ENCODE measurements around the gene ABCG1. TPM values are rescaled to one million over a fixed set of nuclear protein-coding genes. Genes with fewer than 3 reads are reported as not detected.

Gene ABCG1
- polyA plus RNA-seq, 1 donor from 2014 or later, result 14.2 TPM

DNA sequence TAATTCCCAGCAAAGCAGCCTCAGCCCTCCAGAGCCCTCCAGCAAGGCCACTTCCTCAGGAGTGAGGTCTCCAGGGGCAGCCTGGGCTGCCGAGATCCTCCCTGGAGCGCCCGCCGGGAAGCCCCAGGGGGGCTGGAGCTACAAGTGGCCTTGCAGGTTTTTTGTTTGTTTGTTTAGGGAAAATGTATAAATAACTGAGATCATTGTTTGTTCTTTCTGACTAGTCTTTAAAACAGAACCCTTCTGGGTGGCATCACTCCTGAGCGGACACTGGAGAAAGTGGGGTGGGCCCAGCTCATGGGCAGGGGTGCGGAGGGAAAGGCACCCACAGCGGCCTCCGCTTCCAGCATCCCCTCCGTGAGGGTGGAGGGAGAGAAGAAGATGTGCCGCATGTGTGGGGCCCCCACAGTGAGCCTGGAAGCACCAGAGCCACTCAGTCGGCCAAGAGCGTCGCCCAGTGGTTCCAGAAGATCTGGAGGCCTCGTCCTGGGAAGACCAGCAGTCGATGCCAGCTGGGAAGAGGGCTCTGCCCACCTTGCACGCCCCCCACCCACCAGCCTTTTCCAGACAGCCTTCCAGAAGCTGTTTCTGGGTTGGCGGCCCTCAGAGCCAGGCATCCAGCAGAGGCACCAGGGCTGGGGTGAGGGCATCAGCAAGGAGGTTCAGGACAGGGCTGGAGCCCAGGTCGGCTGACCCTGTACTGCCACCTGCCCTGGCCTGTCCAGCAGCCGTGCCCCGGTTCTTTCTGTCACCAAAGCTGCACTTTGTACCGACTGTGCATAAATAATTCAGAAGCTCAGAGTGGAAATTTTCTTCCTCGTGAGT lies 61.6 kb downstream of the ABCG1 start:
- Histone ChIP-seq H4K20me1 (ENCODE audit: insufficient read depth) (no peaks in the 10 kb centered on the region), H3K36me3 (ENCODE audit: insufficient read depth, low read length) (peaks cover under 1% of the 10 kb centered on the region), H3K4me3 (ENCODE audit: low read length) (no peak overlapping the region), H2AFZ (ENCODE audit: low read depth, low read length) (no peak overlapping the region), H3K27me3 (ENCODE audit: insufficient read depth, low read depth, low read length) (no peaks in the 10 kb centered on the region), H3K4me2 (ENCODE audit: low read length) (no peak overlapping the region), H3K79me2 (replicated peaks; ENCODE audit: insufficient read depth, low read length) (no peaks in the 10 kb centered on the region), H3K9me3 (ENCODE audit: low read length) (no peaks in the 10 kb centered on the region), H3F3A (ENCODE audit: insufficient read depth, low read length, poor library complexity, severe bottlenecking) (no peaks in the 10 kb centered on the region), H3K9me2 (ENCODE audit: insufficient read depth, low read length) (no peaks in the 10 kb centered on the region), H3K9ac (ENCODE audit: low read length) (no peak overlapping the region), H3K27ac (ENCODE audit: low read length) (no peak overlapping the region)
- TF ChIP-seq EP300 (conservative IDR thresholded peaks at IDR 0.05; ENCODE audit: poor library complexity, severe bottlenecking) (no peak), MXI1 (conservative IDR thresholded peaks at IDR 0.05; ENCODE audit: poor library complexity, severe bottlenecking) (no peak)

DNA sequence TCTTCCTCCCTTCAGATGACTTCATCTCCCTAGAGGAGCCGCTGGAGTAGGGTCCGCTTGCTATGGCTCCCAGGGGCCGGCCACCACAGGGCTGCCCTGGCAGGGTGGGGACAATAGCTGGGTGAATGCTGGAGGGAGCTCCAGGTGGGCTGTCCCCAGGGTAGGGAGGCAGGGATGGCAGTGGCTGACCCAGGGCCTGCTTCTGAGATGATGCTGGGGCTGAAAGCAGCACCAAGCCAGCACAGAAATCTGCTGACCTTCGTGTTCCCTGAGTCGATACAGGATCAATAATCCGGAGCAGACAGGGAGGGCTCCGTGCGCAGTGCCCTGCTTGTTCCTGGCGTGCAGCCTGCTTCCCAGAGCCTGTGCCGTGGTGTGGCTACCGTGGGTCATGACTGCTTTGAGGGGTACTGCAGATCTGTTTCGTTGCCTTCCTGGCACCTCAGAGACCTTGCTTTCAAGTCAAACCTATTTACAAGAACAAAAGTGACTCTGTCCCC lies 62.3 kb downstream of the ABCG1 start:
- no peak overlapping the region for H3K9ac ChIP-seq (ENCODE audit: low read length)
- no peak overlapping the region for H2AFZ ChIP-seq (ENCODE audit: low read depth, low read length)
- H3K9me3 ChIP-seq (ENCODE audit: low read length), result no peaks in the 10 kb centered on the region
- no peaks in the 10 kb centered on the region for H3F3A ChIP-seq (ENCODE audit: insufficient read depth, low read length, poor library complexity, severe bottlenecking)
- H3K36me3 ChIP-seq (ENCODE audit: insufficient read depth, low read length), result peaks cover 4% of the 10 kb centered on the region
- no peaks in the 10 kb centered on the region for H4K20me1 ChIP-seq (ENCODE audit: insufficient read depth)
- H3K79me2 ChIP-seq (replicated peaks; ENCODE audit: insufficient read depth, low read length), result no peaks in the 10 kb centered on the region
- no peaks in the 10 kb centered on the region for H3K9me2 ChIP-seq (ENCODE audit: insufficient read depth, low read length)
- no peak overlapping the region for H3K4me2 ChIP-seq (ENCODE audit: low read length)
- no peaks in the 10 kb centered on the region for H3K27me3 ChIP-seq (ENCODE audit: insufficient read depth, low read depth, low read length)
- TF ChIP-seq RAD21 (conservative IDR thresholded peaks at IDR 0.05), result no peak
- no peak for TF ChIP-seq TAF1 (IDR thresholded peaks at IDR 0.05; ENCODE audit: low read depth)
- no peak for TF ChIP-seq POLR2AphosphoS5 (IDR thresholded peaks at IDR 0.05)
- TF ChIP-seq EP300 (conservative IDR thresholded peaks at IDR 0.05; ENCODE audit: poor library complexity, severe bottlenecking), result no peak
- no peak for TF ChIP-seq EZH2 (IDR thresholded peaks at IDR 0.05; ENCODE audit: borderline replicate concordance, insufficient read depth, low read length, poor library complexity, severe bottlenecking)
- TF ChIP-seq, protein P1, sequence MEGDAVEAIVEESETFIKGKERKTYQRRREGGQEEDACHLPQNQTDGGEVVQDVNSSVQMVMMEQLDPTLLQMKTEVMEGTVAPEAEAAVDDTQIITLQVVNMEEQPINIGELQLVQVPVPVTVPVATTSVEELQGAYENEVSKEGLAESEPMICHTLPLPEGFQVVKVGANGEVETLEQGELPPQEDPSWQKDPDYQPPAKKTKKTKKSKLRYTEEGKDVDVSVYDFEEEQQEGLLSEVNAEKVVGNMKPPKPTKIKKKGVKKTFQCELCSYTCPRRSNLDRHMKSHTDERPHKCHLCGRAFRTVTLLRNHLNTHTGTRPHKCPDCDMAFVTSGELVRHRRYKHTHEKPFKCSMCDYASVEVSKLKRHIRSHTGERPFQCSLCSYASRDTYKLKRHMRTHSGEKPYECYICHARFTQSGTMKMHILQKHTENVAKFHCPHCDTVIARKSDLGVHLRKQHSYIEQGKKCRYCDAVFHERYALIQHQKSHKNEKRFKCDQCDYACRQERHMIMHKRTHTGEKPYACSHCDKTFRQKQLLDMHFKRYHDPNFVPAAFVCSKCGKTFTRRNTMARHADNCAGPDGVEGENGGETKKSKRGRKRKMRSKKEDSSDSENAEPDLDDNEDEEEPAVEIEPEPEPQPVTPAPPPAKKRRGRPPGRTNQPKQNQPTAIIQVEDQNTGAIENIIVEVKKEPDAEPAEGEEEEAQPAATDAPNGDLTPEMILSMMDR (IDR thresholded peaks at IDR 0.05; ENCODE audit: poor library complexity, severe bottlenecking), result no peak
- TF ChIP-seq SMC3 (conservative IDR thresholded peaks at IDR 0.05; ENCODE audit: poor library complexity), result no peak
- TF ChIP-seq MXI1 (conservative IDR thresholded peaks at IDR 0.05; ENCODE audit: poor library complexity, severe bottlenecking), result no peak
- TF ChIP-seq, protein P2, sequence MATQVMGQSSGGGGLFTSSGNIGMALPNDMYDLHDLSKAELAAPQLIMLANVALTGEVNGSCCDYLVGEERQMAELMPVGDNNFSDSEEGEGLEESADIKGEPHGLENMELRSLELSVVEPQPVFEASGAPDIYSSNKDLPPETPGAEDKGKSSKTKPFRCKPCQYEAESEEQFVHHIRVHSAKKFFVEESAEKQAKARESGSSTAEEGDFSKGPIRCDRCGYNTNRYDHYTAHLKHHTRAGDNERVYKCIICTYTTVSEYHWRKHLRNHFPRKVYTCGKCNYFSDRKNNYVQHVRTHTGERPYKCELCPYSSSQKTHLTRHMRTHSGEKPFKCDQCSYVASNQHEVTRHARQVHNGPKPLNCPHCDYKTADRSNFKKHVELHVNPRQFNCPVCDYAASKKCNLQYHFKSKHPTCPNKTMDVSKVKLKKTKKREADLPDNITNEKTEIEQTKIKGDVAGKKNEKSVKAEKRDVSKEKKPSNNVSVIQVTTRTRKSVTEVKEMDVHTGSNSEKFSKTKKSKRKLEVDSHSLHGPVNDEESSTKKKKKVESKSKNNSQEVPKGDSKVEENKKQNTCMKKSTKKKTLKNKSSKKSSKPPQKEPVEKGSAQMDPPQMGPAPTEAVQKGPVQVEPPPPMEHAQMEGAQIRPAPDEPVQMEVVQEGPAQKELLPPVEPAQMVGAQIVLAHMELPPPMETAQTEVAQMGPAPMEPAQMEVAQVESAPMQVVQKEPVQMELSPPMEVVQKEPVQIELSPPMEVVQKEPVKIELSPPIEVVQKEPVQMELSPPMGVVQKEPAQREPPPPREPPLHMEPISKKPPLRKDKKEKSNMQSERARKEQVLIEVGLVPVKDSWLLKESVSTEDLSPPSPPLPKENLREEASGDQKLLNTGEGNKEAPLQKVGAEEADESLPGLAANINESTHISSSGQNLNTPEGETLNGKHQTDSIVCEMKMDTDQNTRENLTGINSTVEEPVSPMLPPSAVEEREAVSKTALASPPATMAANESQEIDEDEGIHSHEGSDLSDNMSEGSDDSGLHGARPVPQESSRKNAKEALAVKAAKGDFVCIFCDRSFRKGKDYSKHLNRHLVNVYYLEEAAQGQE (IDR thresholded peaks at IDR 0.05; ENCODE audit: borderline replicate concordance), result no peak
- H3K27ac ChIP-seq (ENCODE audit: low read length), result no peak overlapping the region
- no peak overlapping the region for H3K4me3 ChIP-seq (ENCODE audit: low read length)
